ENCODE results near the gene AGMO.

GRCh38 chr7:15352421-15353206, 209.2 kb downstream of the AGMO start:
- TF ChIP-seq CTCF (IDR thresholded peaks at IDR 0.05) (no peak), POLR2A (IDR thresholded peaks at IDR 0.05) (no peak)

Data from prostate gland (tissue), 2 donors.